Middle frontal gyrus (tissue), 1 donor: ENCODE results near the gene S1PR1.
"Not testable (repeated sequence)": the region's sequence is repeated elsewhere in the genome, so short reads cannot be mapped to it uniquely, and the experiment has no call there.

Experiments used
- DNase-seq: peaks from one replicate; pipeline ENCODE4 v3.0.0-alpha.2; 2015; ENCODE audit warnings: low spot score; ENCODE audit errors: extremely low spot score

S1PR1 gene

GRCh38 chr1:101236516-101237228 lies at the start of gene S1PR1:
Gene S1PR1 (plus strand): TSS chr1:101237019. CDS start chr1:101238985, 1,966 bp downstream.
- DNase-seq, result no peak

GRCh38 chr1:101187297-101187696 lies 49.5 kb upstream of the S1PR1 start:
- DNase-seq, result no peak

GRCh38 chr1:101188331-101188730 lies 48.5 kb upstream of the S1PR1 start:
- DNase-seq, result no peak

- DNase-seq, result not testable (repeated sequence)
Observed at GRCh38 chr1:101188968-101189367, 47.9 kb upstream of the S1PR1 start.

- DNase-seq, result no peak
Observed at GRCh38 chr1:101190441-101190840, 46.4 kb upstream of the S1PR1 start.

GRCh38 chr1:101191049-101191448 lies 45.8 kb upstream of the S1PR1 start:
- DNase-seq, result no peak

- DNase-seq, result no peak
Observed at GRCh38 chr1:101193733-101194169, 43.1 kb upstream of the S1PR1 start.

- DNase-seq, result no peak
Observed at GRCh38 chr1:101194746-101195145, 42.1 kb upstream of the S1PR1 start.

- no peak for DNase-seq
Observed at GRCh38 chr1:101196668-101197067, 40.2 kb upstream of the S1PR1 start.

GRCh38 chr1:101198842-101199636 lies 37.8 kb upstream of the S1PR1 start:
- no peak for DNase-seq

- no peak for DNase-seq
Observed at GRCh38 chr1:101199637-101199982, 37.2 kb upstream of the S1PR1 start.

- DNase-seq, result no peak
Observed at GRCh38 chr1:101200513-101200912, 36.3 kb upstream of the S1PR1 start.

- no peak for DNase-seq
Observed at GRCh38 chr1:101203820-101204540, 32.8 kb upstream of the S1PR1 start.

GRCh38 chr1:101205457-101205856 lies 31.4 kb upstream of the S1PR1 start:
- peak; percentile 24 for DNase-seq

- DNase-seq, result not testable (repeated sequence)
Observed at GRCh38 chr1:101206139-101206538, 30.7 kb upstream of the S1PR1 start.

- DNase-seq, result not testable (repeated sequence)
Observed at GRCh38 chr1:101207271-101207670, 29.5 kb upstream of the S1PR1 start.

- DNase-seq, result peak; percentile 23
Observed at GRCh38 chr1:101207891-101208290, 28.9 kb upstream of the S1PR1 start.

GRCh38 chr1:101215363-101216011 lies 21.3 kb upstream of the S1PR1 start:
- DNase-seq, result no peak

- no peak for DNase-seq
Observed at GRCh38 chr1:101216623-101217022, 20.2 kb upstream of the S1PR1 start.

- DNase-seq, result no peak
Observed at GRCh38 chr1:101217148-101217547, 19.7 kb upstream of the S1PR1 start.

GRCh38 chr1:101218968-101219367 lies 17.9 kb upstream of the S1PR1 start:
- DNase-seq, result not testable (repeated sequence)
